ENCODE measurements around the gene SRRM3. TPM values are rescaled to one million over a fixed set of nuclear protein-coding genes. Genes with fewer than 3 reads are reported as not detected.
A peak's percentile ranks its signal among the peaks of the same experiment; 100 is the strongest.
"Not testable (repeated sequence)": the region's sequence is repeated elsewhere in the genome, so short reads cannot be mapped to it uniquely, and the experiment has no call there.

SRRM3 gene
- total and polyA plus RNA-seq, 11 donors = 1.6 to 28.5 (median 6.5) TPM

DNA sequence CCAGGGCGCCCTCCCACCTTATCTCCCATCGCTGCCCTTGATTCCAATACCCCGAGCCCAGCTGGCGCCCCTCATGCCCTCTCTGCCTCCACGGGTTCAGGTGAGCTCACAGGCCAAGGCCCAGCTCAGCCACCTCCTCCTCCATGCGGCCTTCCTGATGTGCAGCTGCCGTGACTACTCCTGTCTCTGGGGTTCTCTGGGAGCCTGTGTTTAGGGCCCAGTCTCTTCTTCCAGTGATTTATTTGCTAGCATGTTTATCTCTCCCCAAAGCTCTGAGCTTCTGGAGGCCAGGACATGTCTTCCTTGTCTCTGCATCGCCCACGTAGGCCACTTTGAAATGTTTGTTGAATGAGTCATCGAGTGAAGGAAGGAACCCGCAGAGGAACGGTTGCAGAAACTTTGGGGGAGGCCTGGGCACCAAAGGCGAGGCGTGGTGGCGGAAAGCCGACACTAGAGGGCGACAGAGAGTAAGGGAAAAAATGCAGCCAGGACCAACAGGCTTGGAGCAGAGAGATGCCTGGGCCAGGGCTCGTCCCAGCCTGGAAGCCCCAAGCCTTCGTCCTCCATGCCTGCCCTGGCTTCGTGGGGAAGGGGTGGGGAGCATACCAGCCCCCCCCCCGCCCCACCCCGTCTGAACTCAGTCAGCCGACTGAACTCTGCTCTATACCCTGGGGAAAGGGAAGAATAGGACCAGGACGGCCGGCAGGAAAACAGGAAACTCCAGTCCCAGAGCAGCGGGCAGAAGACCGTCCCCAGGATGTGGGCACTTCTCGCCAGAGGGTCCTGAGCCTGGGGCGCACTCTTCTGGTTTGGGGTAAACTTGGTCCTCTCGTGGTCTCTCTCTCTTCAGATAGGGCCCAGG lies 89.9 kb downstream of the SRRM3 start:
- H3K27ac ChIP-seq = peak overlapping the region; percentile 79 to 100 (median 92)
- no peaks in the 10 kb centered on the region for H3K9me3 ChIP-seq
- DNase-seq (peak; percentile 89 to 94 (median 90)), ATAC-seq (peak; percentile 65 to 78 (median 76))
- H3K4me3 ChIP-seq = peak overlapping the region in 11 of 12 donors; percentile 17 to 52 (median 39)
- TF ChIP-seq POLR2A (IDR thresholded peaks at IDR 0.05) = peak in 1 of 2 donors; percentile 41
- TF ChIP-seq, protein P1, sequence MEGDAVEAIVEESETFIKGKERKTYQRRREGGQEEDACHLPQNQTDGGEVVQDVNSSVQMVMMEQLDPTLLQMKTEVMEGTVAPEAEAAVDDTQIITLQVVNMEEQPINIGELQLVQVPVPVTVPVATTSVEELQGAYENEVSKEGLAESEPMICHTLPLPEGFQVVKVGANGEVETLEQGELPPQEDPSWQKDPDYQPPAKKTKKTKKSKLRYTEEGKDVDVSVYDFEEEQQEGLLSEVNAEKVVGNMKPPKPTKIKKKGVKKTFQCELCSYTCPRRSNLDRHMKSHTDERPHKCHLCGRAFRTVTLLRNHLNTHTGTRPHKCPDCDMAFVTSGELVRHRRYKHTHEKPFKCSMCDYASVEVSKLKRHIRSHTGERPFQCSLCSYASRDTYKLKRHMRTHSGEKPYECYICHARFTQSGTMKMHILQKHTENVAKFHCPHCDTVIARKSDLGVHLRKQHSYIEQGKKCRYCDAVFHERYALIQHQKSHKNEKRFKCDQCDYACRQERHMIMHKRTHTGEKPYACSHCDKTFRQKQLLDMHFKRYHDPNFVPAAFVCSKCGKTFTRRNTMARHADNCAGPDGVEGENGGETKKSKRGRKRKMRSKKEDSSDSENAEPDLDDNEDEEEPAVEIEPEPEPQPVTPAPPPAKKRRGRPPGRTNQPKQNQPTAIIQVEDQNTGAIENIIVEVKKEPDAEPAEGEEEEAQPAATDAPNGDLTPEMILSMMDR (IDR thresholded peaks at IDR 0.05) = peak; percentile 96 to 98 (median 97)
- no peaks in the 10 kb centered on the region for H3K36me3 ChIP-seq
- H3K27me3 ChIP-seq = no peaks in the 10 kb centered on the region
- H3K4me1 ChIP-seq = peaks cover 6 to 56% (median 36%) of the 10 kb centered on the region in 12 donors
- WGBS, 4 donors = 17 to 28% (median 21%) methylated on average over 25 to 30 of the region's 30 CpGs
- intact Hi-C loops (cut with DNase I) = loop anchor here (1.0 to 5.0 kb wide), 8 partner anchors 21 to 114 kb away; no protein-coding TSS in a partner anchor

DNA sequence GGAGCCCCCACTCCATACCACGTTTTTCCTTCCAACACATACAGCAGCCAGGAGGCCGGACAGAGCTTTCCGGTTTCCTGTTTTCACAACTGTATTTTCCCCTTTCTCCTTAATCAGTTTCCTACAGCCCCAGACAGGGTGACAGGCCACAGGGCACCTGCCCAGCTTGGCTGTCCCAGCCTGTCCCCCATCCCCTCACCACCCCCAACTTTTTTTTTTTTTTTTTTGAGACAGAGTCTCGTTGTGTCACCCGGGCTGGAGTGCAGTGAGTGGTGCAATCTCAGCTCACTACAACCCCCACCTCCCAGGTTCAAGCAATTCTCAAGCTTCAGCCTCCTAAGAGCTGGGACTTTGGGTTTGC lies 90.5 kb downstream of the SRRM3 start:
- H3K36me3 ChIP-seq = no peaks in the 10 kb centered on the region
- peak overlapping the region; percentile 79 to 100 (median 92) for H3K27ac ChIP-seq
- H3K4me3 ChIP-seq = peak overlapping the region in 11 of 12 donors; percentile 17 to 52 (median 39)
- no peaks in the 10 kb centered on the region for H3K27me3 ChIP-seq
- intact Hi-C loops (cut with DNase I) = loop anchor here in 1 of 10 donors (5.0 kb wide), 1 partner anchor 115 kb away; no protein-coding TSS in a partner anchor
- peaks cover 6 to 56% (median 36%) of the 10 kb centered on the region in 12 donors for H3K4me1 ChIP-seq
- no peaks in the 10 kb centered on the region for H3K9me3 ChIP-seq
- TF ChIP-seq, protein P1 (IDR thresholded peaks at IDR 0.05) = no peak
- TF ChIP-seq POLR2A (IDR thresholded peaks at IDR 0.05) = no peak
- ATAC-seq (peak; percentile 6 to 26 (median 18)), DNase-seq (no peak)
- 24 to 34% (median 29%) methylated on average over 5 of the region's 5 CpGs for WGBS, 4 donors

DNA sequence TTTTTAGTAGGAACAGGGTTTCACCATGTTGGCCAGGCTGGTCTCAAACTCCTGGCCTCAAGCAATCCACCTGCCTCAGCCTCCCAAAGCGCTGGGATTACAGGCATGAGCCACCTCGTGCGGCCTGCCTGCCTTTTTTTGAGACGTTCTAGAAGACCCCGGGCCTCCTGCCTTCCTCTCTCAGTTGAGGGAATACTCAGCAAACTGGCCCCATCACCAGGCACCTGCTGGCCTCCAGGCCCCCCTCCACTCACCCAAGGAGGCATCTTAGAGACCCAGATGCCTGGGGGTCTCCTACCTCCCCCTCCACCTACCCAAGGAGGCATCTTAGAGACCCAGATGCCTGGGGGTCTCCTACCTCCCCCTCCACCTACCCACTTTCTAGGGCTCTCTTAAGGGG lies 91.2 kb downstream of the SRRM3 start:
- H3K27ac ChIP-seq = peak overlapping the region; percentile 79 to 100 (median 92)
- 89 to 93% (median 92%) methylated on average over 5 of the region's 5 CpGs for whole genome bisulfite sequencing, 4 donors
- not testable (repeated sequence) for H3K4me3 ChIP-seq, H3K9me3 ChIP-seq, H3K27me3 ChIP-seq, H3K36me3 ChIP-seq, ATAC-seq, DNase-seq
- intact Hi-C loops (cut with DNase I) = loop anchor here in 1 of 10 donors (5.0 kb wide), 1 partner anchor 116 kb away; no protein-coding TSS in a partner anchor
- peaks cover 6 to 56% (median 37%) of the 10 kb centered on the region in 12 donors for H3K4me1 ChIP-seq

DNA sequence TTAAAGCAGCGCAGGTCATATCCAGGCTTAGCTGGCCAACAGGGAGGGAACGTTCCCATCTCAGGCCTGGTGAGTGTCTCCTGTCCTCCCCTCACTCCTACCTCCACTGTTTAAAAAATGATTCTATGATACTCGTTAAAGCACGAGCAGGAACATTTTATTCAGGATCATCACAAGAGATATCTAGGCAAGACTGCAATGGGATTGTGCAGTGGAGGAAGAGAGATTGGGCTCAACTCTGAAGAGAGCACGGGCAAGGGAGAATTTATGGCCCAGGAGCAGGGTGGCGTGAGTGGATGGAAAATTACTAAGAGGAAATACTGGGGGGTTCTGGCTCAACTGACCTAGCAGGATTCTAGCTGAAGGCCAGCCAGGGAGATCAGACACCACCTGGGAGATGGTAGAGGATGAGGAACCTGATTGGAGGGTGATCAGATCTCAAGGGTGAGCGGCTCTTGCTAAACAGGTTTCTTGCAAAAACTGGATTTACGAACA lies 91.8 kb downstream of the SRRM3 start:
- 84 to 92% (median 86%) methylated on average over 8 of the region's 8 CpGs for WGBS, 4 donors
- H3K9me3 ChIP-seq = no peaks in the 10 kb centered on the region
- H3K36me3 ChIP-seq = no peaks in the 10 kb centered on the region
- intact Hi-C loops (cut with DNase I) = loop anchor here in 1 of 10 donors (5.0 kb wide), 1 partner anchor 116 kb away; no protein-coding TSS in a partner anchor
- peaks cover 6 to 56% (median 37%) of the 10 kb centered on the region in 12 donors for H3K4me1 ChIP-seq
- DNase-seq (no peak), ATAC-seq (no peak)
- H3K27me3 ChIP-seq = no peaks in the 10 kb centered on the region
- H3K4me3 ChIP-seq = no peak overlapping the region
- TF ChIP-seq, protein P1 (IDR thresholded peaks at IDR 0.05) = no peak
- TF ChIP-seq POLR2A (IDR thresholded peaks at IDR 0.05) = no peak
- peak overlapping the region; percentile 89 to 100 (median 94) for H3K27ac ChIP-seq

Data from heart left ventricle (tissue), 16 donors.